OCI-LY3 (cell line): ENCODE measurements around the gene EHMT1.
A peak's percentile ranks its signal among the peaks of the same experiment; 100 is the strongest.
"Not testable (repeated sequence)": the region's sequence is repeated elsewhere in the genome, so short reads cannot be mapped to it uniquely, and the experiment has no call there.

Source experiments
- H2AFZ ChIP-seq: fragments of 200-600, 300-600 bp; shearing (Covaris generic); 2 replicates; pipeline ENCODE4 v1.6.0; 2014; ENCODE audit warnings: antibody characterized with exemption, low read depth, low read length
- H3K27ac ChIP-seq: fragments of 200-600, 300-600 bp; sonication (generic); 2 replicates; pipeline ENCODE4 v1.5.1; 2014; ENCODE audit warnings: mild to moderate bottlenecking, low read length, moderate library complexity, mixed read lengths
- H3K27me3 ChIP-seq: fragments of 200-600, 300-600 bp; sonication (generic); 2 replicates; pipeline ENCODE4 v1.6.1; 2014; ENCODE audit warnings: low read depth, low read length, mixed read lengths
- H3K36me3 ChIP-seq: fragments of 200-600, 300-600 bp; sonication (generic); replicated peaks from 2 replicates; pipeline ENCODE3; 2014; ENCODE audit warnings: low read depth, low read length, mixed read lengths
- H3K4me1 ChIP-seq: fragments of 300-600, 200-600 bp; sonication (generic); 2 replicates; pipeline ENCODE4 v1.6.1; 2014; ENCODE audit warnings: low read length, mixed read lengths
- H3K4me2 ChIP-seq: fragments of 200-600, 300-600 bp; sonication (generic); 2 replicates; pipeline ENCODE4 v1.6.1; 2014; ENCODE audit warnings: low read length, mixed read lengths
- H3K4me3 ChIP-seq: fragments of 300-600, 200-600 bp; sonication (generic); 2 replicates; pipeline ENCODE4 v1.5.1; 2014; ENCODE audit warnings: antibody characterized with exemption, mild to moderate bottlenecking, low read length, moderate library complexity
- H3K79me2 ChIP-seq: fragments of 300-600, 200-600 bp; shearing (Covaris generic); 2 replicates; pipeline ENCODE4 v1.6.1; 2014; ENCODE audit warnings: mild to moderate bottlenecking, low read length, mixed read lengths
- H3K9ac ChIP-seq: fragments of 300-600, 200-600 bp; shearing (Covaris generic); 2 replicates; pipeline ENCODE4 v1.6.0; 2014; ENCODE audit warnings: mild to moderate bottlenecking, low read length, moderate library complexity
- H3K9me3 ChIP-seq: fragments of 200-600, 300-600 bp; shearing (Covaris generic); 2 replicates; pipeline ENCODE4 v1.6.1; 2014; ENCODE audit warnings: low read length, mixed read lengths; ENCODE audit not compliant: insufficient read depth
- H4K20me1 ChIP-seq: fragments of 200-600, 300-600 bp; sonication (generic); 2 replicates; pipeline ENCODE4 v1.6.1; 2016; ENCODE audit warnings: low read length, mixed read lengths; ENCODE audit not compliant: insufficient read depth
- CTCF ChIP-seq: fragments of 200-600, 300-600 bp; sonication (generic); IDR thresholded peaks from 2 replicates; pipeline ENCODE4 v1.5.1; 2014; ENCODE audit warnings: antibody characterized with exemption, low read length, low read depth
- EZH2phosphoT487 ChIP-seq: fragments of 200-600 bp; shearing (Covaris generic); IDR thresholded peaks from 2 replicates; pipeline ENCODE4 v1.6.1; 2018; ENCODE audit warnings: antibody characterized with exemption, mixed run types, low read depth

Gene EHMT1

GRCh38 chr9:137734181-137734580 is 115.4 kb downstream of the EHMT1 start:
- no peak overlapping the region for H3K9ac ChIP-seq
- peaks cover 50% of the 10 kb centered on the region for H3K9me3 ChIP-seq
- peaks cover 22% of the 10 kb centered on the region for H3K4me1 ChIP-seq
- peaks cover 79% of the 10 kb centered on the region for H3K36me3 ChIP-seq
- H3K27me3 ChIP-seq, result no peaks in the 10 kb centered on the region
- H3K4me3 ChIP-seq, result no peak overlapping the region
- TF ChIP-seq EZH2phosphoT487, result no peak
- no peak for TF ChIP-seq CTCF
- H3K79me2 ChIP-seq, result peaks cover 5% of the 10 kb centered on the region
- H3K4me2 ChIP-seq, result no peak overlapping the region
- no peak overlapping the region for H2AFZ ChIP-seq
- no peak overlapping the region for H3K27ac ChIP-seq
- H4K20me1 ChIP-seq, result no peaks in the 10 kb centered on the region

GRCh38 chr9:137738182-137738696 is 119.4 kb downstream of the EHMT1 start:
- H3K27me3 ChIP-seq, H4K20me1 ChIP-seq, H2AFZ ChIP-seq: not testable (repeated sequence)
- Histone ChIP-seq H3K4me3 (peak overlapping the region; percentile 75), H3K27ac (peak overlapping the region; percentile 98), H3K9ac (peak overlapping the region; percentile 92), H3K4me2 (peak overlapping the region; percentile 35), H3K9me3 (peaks cover 41% of the 10 kb centered on the region), H3K79me2 (peaks cover 36% of the 10 kb centered on the region), H3K4me1 (peaks cover 59% of the 10 kb centered on the region), H3K36me3 (peaks cover 63% of the 10 kb centered on the region)

- Histone ChIP-seq H3K27ac (peak overlapping the region; percentile 98), H4K20me1 (no peaks in the 10 kb centered on the region), H3K4me3 (peak overlapping the region; percentile 75), H2AFZ (no peak overlapping the region), H3K4me1 (peaks cover 64% of the 10 kb centered on the region), H3K27me3 (no peaks in the 10 kb centered on the region), H3K9ac (peak overlapping the region; percentile 92), H3K9me3 (peaks cover 37% of the 10 kb centered on the region), H3K36me3 (peaks cover 63% of the 10 kb centered on the region), H3K4me2 (peak overlapping the region; percentile 87), H3K79me2 (peaks cover 41% of the 10 kb centered on the region)
- TF ChIP-seq EZH2phosphoT487 (no peak), CTCF (no peak)
Observed at GRCh38 chr9:137738703-137739102, 119.9 kb downstream of the EHMT1 start.

GRCh38 chr9:137739371-137740309 is 120.8 kb downstream of the EHMT1 start:
- no peaks in the 10 kb centered on the region for H3K27me3 ChIP-seq
- H3K27ac ChIP-seq, result peak overlapping the region; percentile 98
- TF ChIP-seq CTCF (no peak), EZH2phosphoT487 (no peak)
- peak overlapping the region; percentile 75 for H3K4me3 ChIP-seq
- no peaks in the 10 kb centered on the region for H4K20me1 ChIP-seq
- peaks cover 63% of the 10 kb centered on the region for H3K36me3 ChIP-seq
- peaks cover 73% of the 10 kb centered on the region for H3K4me1 ChIP-seq
- no peak overlapping the region for H2AFZ ChIP-seq
- H3K79me2 ChIP-seq, result peaks cover 48% of the 10 kb centered on the region
- H3K9ac ChIP-seq, result peak overlapping the region; percentile 92
- peaks cover 27% of the 10 kb centered on the region for H3K9me3 ChIP-seq
- H3K4me2 ChIP-seq, result peak overlapping the region; percentile 87
